Measurements from ENCODE around the gene ADAM23. TPM values are rescaled to one million over a fixed set of nuclear protein-coding genes. Genes with fewer than 3 reads are reported as not detected.

ADAM23 gene
- total RNA-seq, 2 donors from 2014 or later, result under 0.01 to 0.26 TPM

GRCh38 chr2:206477296-206477695 is 34.0 kb downstream of the ADAM23 start:
- WGBS, 2 donors, result 71 to 95% methylated on average over 1 of the region's 1 CpG

DNA sequence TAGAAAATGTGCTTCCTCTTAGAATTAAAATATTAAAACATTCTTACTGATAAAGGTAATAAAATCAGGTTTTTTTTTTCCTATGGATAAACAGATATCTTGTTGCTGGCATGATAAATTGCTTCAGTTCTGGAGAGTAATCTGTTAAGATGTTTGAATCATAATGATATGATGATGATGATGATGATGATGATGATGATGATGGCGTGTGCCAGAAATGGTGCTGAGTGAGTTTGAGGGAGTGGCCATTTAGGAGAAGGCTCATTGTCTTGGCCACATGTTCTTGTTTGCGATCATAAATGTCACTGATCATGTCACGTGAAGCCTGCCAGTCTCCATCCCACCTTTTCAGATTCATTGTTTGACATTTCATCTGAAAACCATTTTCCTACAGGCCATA is 35.0 kb downstream of the ADAM23 start:
- DNase-seq (no peak), ATAC-seq (no peak)
- intact Hi-C loops (cut with DNase I), result no loop called here
- Histone ChIP-seq H3K36me3 (replicated peaks in 1 of 2; ENCODE audit: insufficient read depth in 1 of 2, low read depth in 2 of 2) (no peaks in the 10 kb centered on the region), H3K9me3 (no peaks in the 10 kb centered on the region), H3K4me1 (no peaks in the 10 kb centered on the region), H3K27ac (no peak overlapping the region), H3K4me3 (no peak overlapping the region), H3K27me3 (no peaks in the 10 kb centered on the region)
- TF ChIP-seq POLR2A (IDR thresholded peaks at IDR 0.05) (no peak), CTCF (IDR thresholded peaks at IDR 0.05) (no peak)
- WGBS, 2 donors, result 69 to 76% methylated on average over 3 of the region's 3 CpGs

More at GRCh38 chr2:206477296-206477695, 34.0 kb downstream of the ADAM23 start:
- Histone ChIP-seq H3K27ac (no peak overlapping the region), H3K4me3 (no peak overlapping the region), H3K9me3 (no peaks in the 10 kb centered on the region), H3K4me1 (no peaks in the 10 kb centered on the region), H3K27me3 (no peaks in the 10 kb centered on the region), H3K36me3 (replicated peaks in 1 of 2; ENCODE audit: insufficient read depth in 1 of 2, low read depth in 2 of 2) (no peaks in the 10 kb centered on the region)
- ATAC-seq (no peak), DNase-seq (no peak)
- intact Hi-C loops (cut with DNase I), result no loop called here
- no peak for TF ChIP-seq POLR2A (IDR thresholded peaks at IDR 0.05)
- TF ChIP-seq CTCF (IDR thresholded peaks at IDR 0.05), result no peak

DNA sequence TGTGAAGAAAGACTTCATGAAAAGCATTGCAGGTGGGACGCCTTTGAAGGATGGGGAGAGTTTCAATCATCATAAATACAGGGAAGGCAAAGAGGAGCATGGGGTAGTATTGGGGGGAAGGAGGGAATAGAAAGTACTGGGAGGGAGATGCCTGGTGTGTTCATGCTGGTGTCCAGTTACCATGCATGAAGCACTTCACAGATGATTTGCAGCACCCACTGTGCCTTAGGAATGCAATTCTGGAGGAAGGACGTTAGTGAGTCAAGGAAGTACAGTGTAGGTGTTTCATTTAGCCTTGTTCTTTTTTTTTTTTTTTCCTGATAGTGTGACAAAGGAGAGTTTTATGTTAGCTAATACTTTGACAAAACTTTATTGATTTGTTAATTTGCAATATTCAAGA is 36.8 kb downstream of the ADAM23 start:
- intact Hi-C loops (cut with DNase I), result no loop called here
- Histone ChIP-seq H3K4me1 (no peaks in the 10 kb centered on the region), H3K27ac (no peak overlapping the region), H3K36me3 (replicated peaks in 1 of 2; ENCODE audit: insufficient read depth in 1 of 2, low read depth in 2 of 2) (no peaks in the 10 kb centered on the region), H3K9me3 (no peaks in the 10 kb centered on the region), H3K4me3 (no peak overlapping the region), H3K27me3 (no peaks in the 10 kb centered on the region)
- no peak for ATAC-seq
- TF ChIP-seq POLR2A (IDR thresholded peaks at IDR 0.05) (no peak), CTCF (IDR thresholded peaks at IDR 0.05) (no peak)
- DNase-seq, result no peak
- WGBS, 2 donors, result 25 to 34% methylated on average over 2 of the region's 2 CpGs

GRCh38 chr2:206480620-206481019 is 37.3 kb downstream of the ADAM23 start:
- no peak for ATAC-seq
- H3K27ac ChIP-seq, result no peak overlapping the region
- H3K9me3 ChIP-seq, result no peaks in the 10 kb centered on the region
- WGBS, 2 donors, result 53 to 59% methylated on average over 4 of the region's 4 CpGs
- DNase-seq, result no peak
- intact Hi-C loops (cut with DNase I), result no loop called here
- no peak overlapping the region for H3K4me3 ChIP-seq
- no peak for TF ChIP-seq CTCF (IDR thresholded peaks at IDR 0.05)
- TF ChIP-seq POLR2A (IDR thresholded peaks at IDR 0.05), result no peak
- H3K36me3 ChIP-seq (replicated peaks in 1 of 2; ENCODE audit: insufficient read depth in 1 of 2, low read depth in 2 of 2), result no peaks in the 10 kb centered on the region
- no peaks in the 10 kb centered on the region for H3K4me1 ChIP-seq
- no peaks in the 10 kb centered on the region for H3K27me3 ChIP-seq

DNA sequence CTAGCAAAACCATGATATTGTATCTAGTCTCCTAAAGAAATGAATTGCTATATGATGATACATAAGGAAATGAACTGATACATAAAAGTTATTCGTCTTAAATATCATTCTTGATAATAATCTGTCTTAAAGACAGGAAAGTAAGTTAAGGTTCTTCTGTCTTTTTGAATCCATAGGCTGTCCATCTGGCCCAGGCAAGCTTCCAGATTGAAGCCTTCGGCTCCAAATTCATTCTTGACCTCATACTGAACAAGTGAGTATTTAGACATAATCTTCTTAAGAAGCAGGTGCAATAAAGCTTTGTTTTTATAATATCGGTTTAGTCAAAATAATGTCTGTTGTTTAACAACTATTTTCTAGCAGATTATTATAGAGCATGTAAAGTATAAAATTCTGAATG is 37.7 kb downstream of the ADAM23 start:
- Histone ChIP-seq H3K4me1 (no peaks in the 10 kb centered on the region), H3K4me3 (no peak overlapping the region), H3K9me3 (no peaks in the 10 kb centered on the region), H3K36me3 (replicated peaks in 1 of 2; ENCODE audit: insufficient read depth in 1 of 2, low read depth in 2 of 2) (no peaks in the 10 kb centered on the region), H3K27me3 (no peaks in the 10 kb centered on the region), H3K27ac (no peak overlapping the region)
- DNase-seq (no peak), ATAC-seq (no peak)
- TF ChIP-seq POLR2A (IDR thresholded peaks at IDR 0.05), result no peak
- TF ChIP-seq CTCF (IDR thresholded peaks at IDR 0.05), result no peak
- 53 to 59% methylated on average over 3 of the region's 3 CpGs for WGBS, 2 donors
- intact Hi-C loops (cut with DNase I), result no loop called here

Data from body of pancreas (tissue), 4 donors.